Measurements from ENCODE around the gene ELFN1.
A peak's percentile ranks its signal among the peaks of the same experiment; 100 is the strongest.
"Not testable (repeated sequence)": the region's sequence is repeated elsewhere in the genome, so short reads cannot be mapped to it uniquely, and the experiment has no call there.

Gene ELFN1

DNA sequence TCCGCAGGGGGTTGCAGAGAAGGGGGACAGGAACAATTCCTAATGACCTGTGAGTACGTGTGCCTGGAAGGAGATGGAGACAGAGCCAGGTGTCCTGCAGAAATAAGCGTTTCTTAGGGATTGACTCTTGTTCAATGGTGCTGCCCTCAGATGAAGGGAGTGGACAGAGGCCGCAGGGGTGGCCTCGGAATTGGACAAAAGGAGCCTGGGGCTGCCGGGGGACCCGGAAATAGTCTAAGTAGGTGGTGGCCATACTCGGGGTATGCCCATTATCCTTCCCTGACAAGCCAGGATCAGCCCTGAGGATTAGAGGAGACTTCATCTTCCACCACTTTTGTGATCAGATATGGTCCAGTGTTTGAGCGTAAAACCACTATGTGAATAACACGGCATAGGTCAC is 39.2 kb downstream of the ELFN1 start:
- no peak for DNase-seq (ENCODE audit: low read depth in 2 of 2)

DNA sequence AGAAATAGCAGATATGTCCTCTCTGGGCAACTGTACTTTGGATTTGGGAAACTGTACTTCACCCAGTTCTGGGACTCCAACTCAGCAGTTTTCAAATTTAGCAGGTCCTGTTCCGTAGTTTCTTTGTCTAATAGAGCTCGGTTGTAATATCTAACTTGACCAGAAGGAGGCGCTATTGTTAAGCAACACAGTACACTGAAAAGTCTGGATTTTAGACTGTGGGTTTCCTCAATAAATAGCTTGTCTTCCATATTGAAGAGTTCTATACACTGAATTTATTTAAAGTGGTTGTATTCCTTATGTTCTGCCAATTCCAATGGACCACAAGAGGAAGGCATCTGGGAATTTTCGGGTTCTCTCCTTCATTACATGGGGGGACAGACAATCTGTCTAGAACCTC is 39.8 kb downstream of the ELFN1 start:
- no peak for DNase-seq (ENCODE audit: low read depth in 2 of 2)

DNA sequence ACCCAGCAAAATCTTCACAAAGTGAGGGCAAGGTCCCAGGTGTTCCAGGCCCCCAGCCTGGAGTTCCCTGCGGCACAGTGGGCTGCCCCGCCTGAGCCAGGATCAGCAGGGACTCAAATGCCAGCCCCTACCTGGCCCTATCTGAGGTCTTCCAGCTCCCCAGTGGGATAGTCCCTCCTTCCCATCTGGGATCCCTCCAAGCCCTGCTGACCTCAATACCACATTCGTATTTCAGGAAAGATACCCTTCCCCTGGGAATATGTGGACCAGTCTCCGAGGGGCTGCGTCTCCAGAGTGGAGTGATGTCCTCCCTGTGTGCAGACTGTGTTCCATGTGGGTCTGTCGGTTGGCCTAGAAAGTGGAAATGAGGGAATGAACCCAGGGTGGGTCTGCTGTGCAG is 40.9 kb downstream of the ELFN1 start:
- no peak for DNase-seq (ENCODE audit: low read depth in 2 of 2)

DNA sequence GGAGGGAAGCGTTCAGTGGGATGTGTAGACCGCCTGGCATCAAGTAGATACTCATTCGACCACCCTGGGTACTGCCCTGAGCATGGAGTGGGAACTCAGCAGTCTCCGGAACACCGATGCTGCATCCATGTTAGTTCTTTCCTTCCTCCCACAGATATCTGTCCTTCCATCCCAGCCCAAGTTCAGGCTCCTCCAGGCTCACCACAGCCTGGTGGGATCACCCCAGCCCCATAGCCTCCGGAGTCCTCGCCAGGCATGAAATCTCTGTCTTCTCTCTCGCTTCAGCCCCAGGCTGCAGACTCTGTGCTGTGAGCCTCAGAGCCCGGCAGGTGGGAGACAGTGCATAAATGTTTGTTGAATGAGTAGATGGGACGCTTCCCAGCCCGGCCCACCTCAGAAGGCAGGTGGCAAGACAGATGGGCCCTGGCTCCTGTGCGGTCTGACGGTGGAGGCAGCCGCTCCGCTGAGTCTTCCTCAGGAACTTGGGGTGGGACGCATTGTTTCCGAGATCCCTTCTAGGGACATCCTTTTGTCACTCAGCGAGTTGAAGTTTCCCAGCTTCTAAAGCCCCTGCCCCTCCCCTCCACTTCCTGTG is 42.9 kb downstream of the ELFN1 start:
- no peak for DNase-seq (ENCODE audit: low read depth in 2 of 2)

DNA sequence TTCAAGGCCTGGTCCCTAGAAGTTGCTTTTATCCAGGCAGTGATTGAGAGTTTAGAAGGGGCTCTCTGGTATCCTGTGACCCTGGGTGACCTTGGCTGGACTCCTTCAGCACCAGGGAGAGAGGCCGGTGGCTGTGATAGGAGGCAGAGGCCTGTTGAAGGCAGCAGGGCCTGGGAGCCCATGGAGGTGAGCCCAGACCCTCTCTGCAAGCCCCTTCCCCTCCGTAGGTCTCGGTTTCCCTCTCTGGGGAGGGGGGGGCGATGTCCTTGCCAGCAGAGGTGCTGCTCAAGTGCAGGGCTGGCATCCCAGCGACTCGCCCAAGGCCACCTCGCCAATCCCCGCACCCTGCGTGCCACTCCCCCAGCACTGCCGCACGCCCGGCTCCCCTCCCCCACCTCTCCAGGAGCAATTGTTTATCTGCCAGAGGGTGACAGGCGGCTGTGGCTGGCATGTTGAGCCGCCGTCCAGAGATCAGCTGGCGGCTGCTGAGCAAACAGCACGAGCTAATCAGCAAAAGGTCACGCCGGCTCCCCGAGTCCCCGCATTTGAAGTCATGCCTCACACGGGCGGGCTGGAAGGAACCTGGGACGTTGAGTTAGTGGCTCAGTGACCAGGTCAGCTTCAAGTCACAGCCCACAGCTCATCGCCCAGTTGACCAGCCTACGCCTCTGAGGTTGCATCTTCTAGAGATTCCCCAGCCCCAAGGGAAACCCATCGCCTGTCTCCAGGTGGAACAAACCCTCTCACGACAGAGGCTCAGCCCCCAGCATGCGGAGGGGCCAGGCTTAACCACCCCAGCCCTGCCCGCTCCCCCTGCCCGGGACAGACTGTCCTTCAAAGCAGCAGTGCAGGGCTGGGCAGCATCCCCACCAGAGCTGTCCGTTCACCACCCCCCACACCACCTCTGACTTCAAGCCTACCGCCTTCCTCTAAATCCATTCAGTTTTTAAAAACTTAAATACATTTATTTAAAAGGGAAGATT is 43.7 kb downstream of the ELFN1 start:
- DNase-seq (ENCODE audit: low read depth in 2 of 2): no peak

DNA sequence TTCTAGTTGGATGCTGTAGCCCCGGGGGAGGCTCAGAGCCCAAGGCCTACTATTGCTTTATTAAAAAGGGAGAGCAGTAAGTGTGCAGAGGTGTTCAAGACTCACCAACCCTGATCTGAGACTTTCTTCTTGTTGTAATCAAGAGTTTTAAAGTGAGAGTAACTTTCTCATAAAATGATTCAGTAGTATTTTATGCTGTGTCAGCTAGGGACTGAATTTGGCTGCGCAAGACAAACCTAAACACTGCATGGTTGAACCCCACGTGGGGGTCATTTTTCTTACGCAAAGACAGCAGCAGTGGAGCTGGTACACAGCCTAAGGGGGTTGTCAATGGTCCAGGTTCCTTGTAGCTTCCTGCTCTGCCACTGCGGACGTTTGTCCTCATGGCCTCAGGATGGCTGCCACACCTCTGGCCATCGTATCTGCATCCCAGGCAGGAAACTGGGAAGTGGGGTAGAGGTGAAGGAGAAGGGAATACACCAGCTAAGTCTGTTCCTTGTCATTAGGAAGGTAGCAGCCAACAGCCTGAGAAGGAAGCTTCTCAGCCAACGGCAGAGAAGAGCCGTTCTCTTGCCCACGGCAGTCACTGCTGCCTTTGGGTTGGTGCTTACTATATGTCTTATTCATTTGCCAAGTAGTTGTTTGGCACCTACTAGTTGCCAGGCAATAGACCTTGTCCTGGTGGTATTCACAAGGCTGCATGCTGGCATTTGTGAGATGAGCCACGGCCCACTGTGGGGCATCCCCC is 44.7 kb downstream of the ELFN1 start:
- no peak for DNase-seq (ENCODE audit: low read depth in 2 of 2)

DNA sequence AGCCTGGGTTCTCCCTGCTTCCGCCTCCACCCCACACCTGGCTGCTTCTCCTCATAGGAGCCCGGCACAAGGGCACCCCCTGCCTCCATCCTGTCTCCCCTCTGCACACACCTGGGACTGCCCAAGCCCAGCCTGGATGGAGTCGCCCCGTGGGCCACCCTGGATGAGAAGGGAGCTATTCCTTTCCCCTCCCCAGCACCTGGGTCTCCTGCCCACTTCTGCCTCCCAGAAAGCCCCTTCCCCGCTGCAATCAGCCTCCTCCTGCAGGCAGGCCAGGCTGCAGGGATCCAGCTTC is 45.2 kb downstream of the ELFN1 start:
- no peak for DNase-seq (ENCODE audit: low read depth in 2 of 2)

DNA sequence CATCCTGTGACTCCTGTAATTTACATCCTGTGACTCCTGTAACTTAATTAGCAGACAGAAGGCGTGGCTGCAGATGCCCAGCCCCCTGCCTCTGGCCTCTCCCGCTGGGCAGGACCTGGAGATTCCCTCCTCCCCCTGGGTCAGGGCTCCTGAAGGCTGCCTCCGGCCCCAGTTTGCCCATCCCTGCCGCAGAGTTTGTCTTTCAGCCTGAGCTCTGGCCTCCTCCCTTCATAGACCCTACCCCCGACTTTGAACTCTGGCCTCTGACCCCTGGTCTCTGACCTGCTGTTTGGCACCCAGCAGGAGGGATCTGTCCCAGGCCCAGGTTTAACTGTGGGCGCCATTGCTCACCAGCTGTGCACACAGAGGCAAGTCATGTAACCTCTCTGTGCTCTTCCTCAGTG is 45.6 kb downstream of the ELFN1 start:
- no peak for DNase-seq (ENCODE audit: low read depth in 2 of 2)

DNA sequence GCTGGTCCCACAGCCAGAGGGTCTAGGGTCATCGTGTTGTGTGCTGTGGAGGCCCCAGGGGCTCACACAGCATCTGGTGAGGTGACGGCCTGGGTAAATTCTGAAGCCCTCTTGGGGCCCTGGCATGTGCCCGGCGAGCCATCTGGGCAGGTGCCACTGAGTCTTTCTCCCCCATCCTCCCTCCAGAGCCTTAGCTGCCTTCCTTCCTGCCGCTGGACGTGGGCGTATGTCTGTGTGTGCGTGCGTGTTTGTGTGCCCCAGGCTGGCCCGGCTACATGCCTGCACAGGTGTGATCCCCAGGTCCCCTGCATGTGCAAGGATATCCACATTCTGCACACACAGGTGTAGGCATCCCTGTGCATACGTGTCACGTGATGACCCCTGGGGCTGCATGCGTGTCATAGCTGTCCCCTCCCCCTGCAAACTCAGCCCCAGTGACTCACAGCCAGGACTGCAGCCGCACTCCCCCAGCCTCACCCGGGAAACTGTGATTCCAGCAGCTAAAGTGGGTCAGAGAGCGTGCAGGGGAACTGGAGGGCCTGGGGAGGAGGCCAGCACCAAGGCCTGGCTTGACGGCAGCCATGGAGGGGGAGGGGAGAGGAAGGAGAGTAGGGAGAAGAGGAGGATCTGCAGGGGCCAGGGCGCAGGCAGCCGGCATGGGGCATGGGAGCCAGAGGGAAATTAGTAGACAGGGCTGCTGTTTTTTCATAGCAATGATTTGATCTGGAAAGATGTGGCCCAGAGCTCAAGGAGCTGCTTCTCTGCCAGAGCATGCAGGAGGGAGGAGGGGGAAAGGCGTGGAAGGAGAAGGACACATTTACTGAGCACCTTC is 46.4 kb downstream of the ELFN1 start:
- DNase-seq (ENCODE audit: low read depth in 2 of 2): peak in 1 of 2 experiments; percentile 10

DNA sequence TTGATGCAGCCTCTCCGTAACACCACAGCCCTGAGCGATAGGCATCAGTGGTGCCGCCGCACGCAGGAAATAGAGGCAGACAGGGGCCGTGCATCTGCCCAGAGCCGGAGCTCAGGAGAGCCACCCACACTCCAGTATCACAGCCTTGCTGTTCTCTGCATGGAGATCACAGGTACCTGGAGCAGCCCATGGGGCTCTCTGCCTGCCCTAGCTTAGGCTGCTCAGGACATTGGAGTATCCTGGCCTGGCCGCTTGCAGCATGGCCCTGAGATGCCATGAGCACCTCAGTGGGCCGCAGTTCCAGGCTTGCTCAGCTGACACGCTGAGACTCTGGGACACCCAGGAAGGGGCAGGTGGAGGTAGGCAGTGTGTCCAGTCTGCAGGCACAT is 47.0 kb downstream of the ELFN1 start:
- DNase-seq (ENCODE audit: low read depth in 2 of 2): no peak

DNA sequence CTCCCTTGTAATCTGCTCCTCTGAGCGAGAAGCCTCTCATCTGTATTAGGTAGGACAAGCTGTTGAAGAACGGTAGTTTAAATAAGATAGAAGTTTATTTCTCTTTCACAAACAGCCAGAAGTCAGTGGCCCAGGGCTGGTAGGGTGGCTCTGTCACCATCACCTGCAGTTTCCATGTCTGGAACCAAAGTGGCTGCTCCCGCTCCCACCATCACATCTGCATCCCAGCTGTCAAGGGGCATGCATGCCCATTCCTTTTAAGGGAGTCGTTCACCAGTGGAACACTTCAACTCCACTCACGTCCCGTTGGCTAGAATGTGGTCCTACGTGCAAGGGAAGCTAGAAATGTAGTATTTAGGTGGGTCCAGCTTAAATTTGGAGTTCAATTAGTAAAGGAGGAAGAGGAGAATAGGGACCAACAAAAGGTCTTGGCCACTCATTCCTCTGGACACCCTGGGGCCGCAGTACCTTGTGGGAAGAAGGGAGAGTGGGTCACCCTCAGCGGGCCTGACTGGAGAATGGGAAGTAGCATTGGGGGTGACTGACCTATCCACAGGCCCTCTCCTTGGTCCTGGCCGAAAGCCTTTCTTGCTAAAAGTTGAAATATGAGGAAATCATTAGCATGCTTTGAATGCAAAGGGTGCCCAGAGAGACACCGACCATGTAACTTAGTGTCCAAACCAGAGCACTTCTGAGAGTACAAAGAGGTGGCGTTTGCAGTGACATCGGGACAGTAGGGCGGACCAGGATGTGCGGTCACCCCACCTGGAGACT is 48.0 kb downstream of the ELFN1 start:
- DNase-seq (ENCODE audit: low read depth in 2 of 2): no peak

DNA sequence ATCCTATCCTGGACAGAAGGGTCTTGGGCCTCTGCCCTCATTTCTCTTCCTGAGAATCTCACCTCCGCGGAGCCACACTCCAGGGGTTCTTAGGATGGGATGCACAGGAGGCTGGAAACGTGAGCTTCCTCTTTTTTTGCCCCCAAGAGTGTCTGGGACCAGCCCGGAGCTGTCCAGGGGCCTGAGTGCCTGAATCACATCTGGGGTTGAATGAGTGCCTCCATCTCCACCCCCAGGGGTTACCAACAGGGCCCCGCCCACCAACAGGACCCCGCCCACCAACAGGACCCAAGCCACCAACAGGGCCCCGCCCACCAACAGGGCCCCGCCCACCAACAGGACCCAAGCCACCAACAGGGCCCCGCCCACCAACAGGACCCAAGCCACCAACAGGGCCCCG is 48.8 kb downstream of the ELFN1 start:
- DNase-seq (ENCODE audit: low read depth in 2 of 2): not testable (repeated sequence)

DNA sequence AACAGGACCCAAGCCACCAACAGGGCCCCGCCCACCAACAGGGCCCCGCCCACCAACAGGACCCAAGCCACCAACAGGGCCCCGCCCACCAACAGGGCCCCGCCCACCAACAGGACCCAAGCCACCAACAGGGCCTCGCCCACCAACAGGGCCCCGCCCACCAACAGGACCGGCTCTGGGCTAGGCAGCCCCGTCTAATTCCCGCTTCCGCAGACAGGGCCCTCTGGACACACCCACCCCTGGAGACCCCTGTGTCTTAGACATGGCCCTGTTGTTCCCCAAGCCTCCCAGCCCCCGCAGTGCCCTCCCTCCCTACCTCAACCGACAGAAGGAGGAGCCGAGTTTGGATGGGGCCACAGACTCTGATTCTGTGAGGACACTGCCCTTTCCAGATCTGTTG is 49.2 kb downstream of the ELFN1 start:
- not testable (repeated sequence) for DNase-seq (ENCODE audit: low read depth in 2 of 2)

DNA sequence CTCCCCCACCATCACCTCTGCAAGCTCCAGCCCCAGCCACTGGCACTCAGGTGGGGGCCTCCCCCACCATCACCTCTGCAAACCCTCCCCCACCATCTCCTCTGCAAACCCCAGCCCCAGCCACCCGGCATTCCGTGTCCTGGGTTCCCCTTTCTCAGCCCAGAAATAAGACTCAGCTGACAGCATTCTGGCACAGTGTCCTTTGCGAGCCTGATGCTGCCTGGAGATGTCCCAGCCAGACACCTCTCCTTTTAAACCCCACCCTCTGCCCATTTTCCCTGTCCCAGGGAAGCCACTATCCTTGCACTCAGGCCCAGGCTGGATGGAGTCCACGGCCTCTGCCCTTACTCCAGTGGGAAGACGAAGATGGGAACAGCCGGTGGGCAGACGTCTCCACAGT is 49.8 kb downstream of the ELFN1 start:
- no peak for DNase-seq (ENCODE audit: low read depth in 2 of 2)

DNA sequence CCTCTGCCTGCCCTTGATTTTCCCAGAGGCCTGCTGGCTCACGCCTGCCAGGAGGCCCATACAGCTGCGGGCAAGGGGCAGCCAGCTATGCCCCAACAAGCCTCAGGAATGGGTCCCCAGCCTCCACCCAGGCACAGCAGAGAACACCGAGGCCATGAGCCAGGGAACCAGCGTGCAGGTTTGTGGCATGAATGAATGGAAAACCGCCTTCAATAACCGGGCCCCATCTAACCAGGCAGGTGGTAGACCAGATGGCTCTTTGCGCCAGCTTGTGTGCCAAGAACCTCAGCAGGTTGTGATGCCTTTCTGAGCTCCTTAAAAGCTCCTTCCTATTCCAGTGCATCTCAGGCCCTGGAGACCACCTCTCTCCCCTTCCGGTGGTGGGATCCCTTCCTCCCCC is 50.2 kb downstream of the ELFN1 start:
- no peak for DNase-seq (ENCODE audit: low read depth in 2 of 2)

DNA sequence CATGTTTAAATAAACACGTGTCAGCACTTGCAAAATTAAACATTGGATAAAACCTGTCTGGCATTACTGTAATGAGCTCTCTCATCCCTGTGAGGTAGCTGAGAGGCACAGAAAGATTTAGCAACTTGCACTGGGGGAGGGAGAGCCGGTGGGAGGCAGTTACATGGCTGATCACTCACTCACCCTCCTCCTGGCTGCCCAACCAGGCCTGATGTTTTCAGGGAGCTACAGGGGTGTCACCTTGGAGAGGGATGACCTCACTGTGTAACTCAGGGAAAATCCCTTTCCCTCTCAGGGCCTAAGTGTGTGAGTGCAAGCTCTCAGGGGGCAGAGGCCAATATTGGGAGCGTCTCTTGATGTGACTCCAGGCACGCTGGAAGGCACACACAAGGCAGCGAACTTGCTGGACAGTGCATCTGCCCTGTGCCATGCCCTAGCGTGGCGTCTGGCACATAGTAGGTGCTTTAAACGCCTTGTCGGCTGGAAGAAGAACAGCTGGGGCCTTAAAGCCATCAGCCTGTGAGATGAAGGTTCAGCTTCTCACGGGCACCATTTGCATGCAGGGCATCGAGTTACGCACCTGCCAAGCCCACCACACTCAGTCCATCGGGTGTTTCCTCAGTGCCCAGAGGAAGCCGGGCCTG is 51.1 kb downstream of the ELFN1 start:
- DNase-seq (ENCODE audit: low read depth in 2 of 2): no peak

DNA sequence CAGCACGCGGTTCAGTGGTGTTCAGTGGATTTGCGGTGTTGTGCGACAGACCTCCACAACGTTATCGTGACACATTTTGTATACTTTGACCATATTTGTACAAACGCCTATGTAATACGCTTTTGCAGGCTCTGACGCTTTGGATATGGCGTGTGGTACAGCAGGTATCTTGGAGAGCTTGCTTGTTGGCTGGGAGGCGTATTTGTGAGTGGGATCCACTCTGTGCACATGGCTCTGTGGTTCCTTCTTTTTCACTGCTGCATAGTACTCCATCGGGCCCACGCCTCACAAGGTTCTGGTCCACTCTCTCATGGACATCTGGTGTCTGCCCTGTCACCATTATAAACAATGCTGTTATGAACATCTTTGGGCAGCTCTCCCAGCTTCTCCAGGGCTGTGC is 53.2 kb downstream of the ELFN1 start:
- no peak for DNase-seq (ENCODE audit: low read depth in 2 of 2)

DNA sequence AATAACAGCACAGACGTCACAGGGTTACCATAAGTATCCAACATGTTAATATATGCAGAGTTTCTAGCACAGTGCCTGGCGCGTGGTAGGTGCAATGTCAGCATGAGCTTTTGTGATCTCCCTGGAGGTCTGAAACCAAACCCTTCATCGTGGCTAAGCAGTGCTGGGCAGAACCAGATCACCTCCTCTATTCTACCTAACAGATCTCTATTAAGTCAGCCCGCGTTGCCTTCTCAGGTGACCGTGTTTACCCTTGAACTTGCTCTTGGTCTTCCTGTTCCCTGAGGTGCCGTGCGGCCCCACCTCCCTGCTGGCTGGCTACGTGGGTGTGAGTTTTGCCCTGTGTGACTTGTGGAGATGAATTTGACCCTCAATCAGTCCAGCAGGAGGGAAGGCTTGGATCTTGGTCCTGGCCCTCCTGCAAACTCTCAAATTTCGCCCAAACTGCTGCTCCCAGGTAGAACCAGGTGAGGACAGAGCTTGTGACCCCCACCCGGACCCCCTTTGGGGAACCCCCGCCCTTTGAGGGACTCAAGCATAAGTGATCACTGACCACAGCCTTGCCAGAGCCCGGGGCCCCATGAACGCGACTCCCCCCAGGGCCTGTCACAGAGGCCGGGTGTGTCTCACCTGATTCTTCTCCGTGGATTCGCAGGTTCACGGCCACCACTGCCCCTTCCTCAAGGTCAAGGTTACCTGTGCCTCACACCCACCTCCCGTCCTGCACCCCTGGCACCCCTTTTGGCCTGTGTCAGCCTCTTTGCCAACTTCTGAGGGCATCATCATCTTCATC is 54.2 kb downstream of the ELFN1 start:
- no peak for DNase-seq (ENCODE audit: low read depth in 2 of 2)

DNA sequence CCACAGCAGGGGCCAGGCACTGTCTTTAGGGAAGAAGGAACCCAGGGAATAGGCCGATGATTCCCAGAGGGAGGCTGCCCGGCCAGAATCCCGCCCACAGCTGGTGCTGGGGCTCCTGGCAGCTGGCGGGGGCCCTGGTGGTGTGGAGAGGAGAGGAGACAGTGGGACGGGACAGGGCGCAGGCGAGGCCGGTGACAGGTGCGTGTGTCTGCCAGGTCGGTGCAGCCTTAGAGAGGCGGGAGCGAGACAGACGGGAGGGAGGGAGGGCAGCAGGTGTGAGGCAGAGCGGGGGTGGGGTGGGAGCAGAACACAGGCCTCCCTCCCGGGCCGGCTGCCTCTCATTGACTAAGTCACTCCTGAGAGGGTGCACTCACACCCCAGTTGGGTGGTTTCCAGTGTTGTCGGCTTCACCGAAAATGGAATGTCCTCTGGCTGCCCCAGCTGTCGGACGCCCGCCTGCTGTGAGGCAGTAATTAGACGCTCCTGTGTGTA is 55.2 kb downstream of the ELFN1 start:
- DNase-seq (ENCODE audit: low read depth in 2 of 2): peak; percentile 19 to 29

Data from fibroblast of skin of left biceps (primary cell).